Measurements from ENCODE around the gene OAS2. TPM values are rescaled to one million over a fixed set of nuclear protein-coding genes. Genes with fewer than 3 reads are reported as not detected.

The OAS2 gene
- total RNA-seq, 1 experiment from 2014 or later: 0.25 TPM

GRCh38 chr12:113041560-113041959, 63.2 kb downstream of the OAS2 start:
- Mint-ChIP-seq H3K27ac (ENCODE audit: unreplicated experiment) (no peak overlapping the region), H3K36me3 (ENCODE audit: insufficient read depth, unreplicated experiment) (no peaks in the 10 kb centered on the region), H3K4me1 (ENCODE audit: low read depth, unreplicated experiment) (no peaks in the 10 kb centered on the region), H3K27me3 (ENCODE audit: insufficient read depth, unreplicated experiment) (peaks cover 6% of the 10 kb centered on the region), H3K9me3 (ENCODE audit: unreplicated experiment) (no peaks in the 10 kb centered on the region), H3K4me3 (ENCODE audit: unreplicated experiment) (no peak overlapping the region)
- Histone ChIP-seq H3K27me3 (replicated peaks; ENCODE audit: control insufficient read depth, insufficient read depth, low read length) (no peaks in the 10 kb centered on the region), H3K9me3 (no peaks in the 10 kb centered on the region), H3K4me1 (no peaks in the 10 kb centered on the region), H3K36me3 (ENCODE audit: control insufficient read depth, insufficient read depth, low read length) (no peaks in the 10 kb centered on the region), H3K4me3 (ENCODE audit: low read depth, low read length) (no peak overlapping the region)
- POLR2A ChIA-PET: interaction anchor here (0.6 kb wide), 1 partner anchor 104 kb away, joined by 4 read pairs; no protein-coding TSS in a partner anchor
- no peak for DNase-seq
- no TSS peak for BruUV-seq (replicated peaks)
- intact Hi-C loops (cut with micrococcal nuclease; ENCODE audit: unreplicated experiment): no loop called here
- TF ChIP-seq CTCF (IDR thresholded peaks at IDR 0.05; ENCODE audit: insufficient read depth in 1 of 2, low read depth in 1 of 2, low read length in 1 of 2, severe bottlenecking in 1 of 2, unreplicated experiment in 1 of 2): no peak
- CTCF ChIA-PET: no interaction called here

GRCh38 chr12:113043240-113043639, 64.9 kb downstream of the OAS2 start:
- no peak overlapping the region for H3K27ac Mint-ChIP-seq (ENCODE audit: unreplicated experiment)
- Histone ChIP-seq H3K36me3 (ENCODE audit: control insufficient read depth, insufficient read depth, low read length) (no peaks in the 10 kb centered on the region), H3K4me1 (no peaks in the 10 kb centered on the region), H3K4me3 (ENCODE audit: low read depth, low read length) (no peak overlapping the region), H3K27me3 (replicated peaks; ENCODE audit: control insufficient read depth, insufficient read depth, low read length) (no peaks in the 10 kb centered on the region), H3K9me3 (no peaks in the 10 kb centered on the region)
- H3K27me3 Mint-ChIP-seq (ENCODE audit: insufficient read depth, unreplicated experiment): peaks cover 6% of the 10 kb centered on the region
- H3K36me3 Mint-ChIP-seq (ENCODE audit: insufficient read depth, unreplicated experiment): no peaks in the 10 kb centered on the region
- TF ChIP-seq CTCF (IDR thresholded peaks at IDR 0.05; ENCODE audit: insufficient read depth in 1 of 2, low read depth in 1 of 2, low read length in 1 of 2, severe bottlenecking in 1 of 2, unreplicated experiment in 1 of 2): no peak
- intact Hi-C loops (cut with micrococcal nuclease; ENCODE audit: unreplicated experiment): no loop called here
- DNase-seq: no peak
- POLR2A ChIA-PET: no interaction called here
- no peaks in the 10 kb centered on the region for H3K4me1 Mint-ChIP-seq (ENCODE audit: low read depth, unreplicated experiment)
- no TSS peak for BruUV-seq (replicated peaks)
- CTCF ChIA-PET: no interaction called here
- H3K4me3 Mint-ChIP-seq (ENCODE audit: unreplicated experiment): no peak overlapping the region
- no peaks in the 10 kb centered on the region for H3K9me3 Mint-ChIP-seq (ENCODE audit: unreplicated experiment)

- intact Hi-C loops (cut with micrococcal nuclease; ENCODE audit: unreplicated experiment): no loop called here
- ChIA-PET CTCF (interaction anchor here (0.6 kb wide), 2 partner anchors 9 to 52 kb away, joined by 3 read pairs; no protein-coding TSS in a partner anchor), POLR2A (no interaction called here)
- BruUV-seq (replicated peaks): no TSS peak
- TF ChIP-seq CTCF (IDR thresholded peaks at IDR 0.05; ENCODE audit: insufficient read depth in 1 of 2, low read depth in 1 of 2, low read length in 1 of 2, severe bottlenecking in 1 of 2, unreplicated experiment in 1 of 2): no peak
- no peak overlapping the region for H3K27ac Mint-ChIP-seq (ENCODE audit: unreplicated experiment)
- H3K9me3 ChIP-seq: no peaks in the 10 kb centered on the region
- no peak overlapping the region for H3K4me3 Mint-ChIP-seq (ENCODE audit: unreplicated experiment)
- no peaks in the 10 kb centered on the region for H3K27me3 ChIP-seq (replicated peaks; ENCODE audit: control insufficient read depth, insufficient read depth, low read length)
- no peaks in the 10 kb centered on the region for H3K36me3 Mint-ChIP-seq (ENCODE audit: insufficient read depth, unreplicated experiment)
- no peaks in the 10 kb centered on the region for H3K4me1 ChIP-seq
- H3K4me3 ChIP-seq (ENCODE audit: low read depth, low read length): no peak overlapping the region
- no peaks in the 10 kb centered on the region for H3K4me1 Mint-ChIP-seq (ENCODE audit: low read depth, unreplicated experiment)
- H3K9me3 Mint-ChIP-seq (ENCODE audit: unreplicated experiment): no peaks in the 10 kb centered on the region
- peaks cover 6% of the 10 kb centered on the region for H3K27me3 Mint-ChIP-seq (ENCODE audit: insufficient read depth, unreplicated experiment)
- H3K36me3 ChIP-seq (ENCODE audit: control insufficient read depth, insufficient read depth, low read length): no peaks in the 10 kb centered on the region
- no peak for DNase-seq
Measured at GRCh38 chr12:113044516-113044915, 66.2 kb downstream of the OAS2 start.
